DMS114 treated with DMSO at 0.1 percent for 48 hours (cell line): ENCODE results near the gene STK11IP.

Experiments
- DNase-seq: peaks from one replicate; lab custom pipeline; 2025; ENCODE audit not compliant: unreplicated experiment; lab: John Stamatoyannopoulos, UW

STK11IP gene

GRCh38 chr2:219614076-219614860 is 16.6 kb downstream of the STK11IP start:
- no peak for DNase-seq

GRCh38 chr2:219615036-219615435 is 17.4 kb downstream of the STK11IP start:
- DNase-seq, result no peak

- DNase-seq, result no peak
Measured at GRCh38 chr2:219615894-219616293, 18.2 kb downstream of the STK11IP start.

DNA sequence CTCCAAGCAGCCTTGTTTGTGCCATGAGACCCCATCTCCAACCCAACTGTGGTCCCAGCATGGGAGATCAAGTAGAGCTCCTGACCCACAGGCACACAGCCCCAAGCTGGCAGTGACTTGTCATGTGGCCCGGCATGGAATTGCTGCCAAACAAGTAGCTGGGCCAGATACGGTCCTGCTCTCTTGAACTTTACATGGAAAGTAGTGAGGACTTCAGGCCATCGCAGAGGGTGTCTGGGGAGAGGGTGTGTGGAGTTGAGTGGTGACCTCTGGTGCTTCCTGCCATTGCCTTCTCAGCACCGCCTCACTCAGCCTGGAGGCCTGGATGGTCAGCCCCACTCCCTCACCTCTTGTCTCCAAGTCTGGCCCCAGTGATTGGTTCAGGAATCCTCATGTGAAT is 18.9 kb downstream of the STK11IP start:
- no peak for DNase-seq

- no peak for DNase-seq
Measured at GRCh38 chr2:219618733-219619122, 21.1 kb downstream of the STK11IP start.

GRCh38 chr2:219619235-219619634 is 21.6 kb downstream of the STK11IP start:
- DNase-seq, result no peak

GRCh38 chr2:219620546-219620945 is 22.9 kb downstream of the STK11IP start:
- no peak for DNase-seq

DNA sequence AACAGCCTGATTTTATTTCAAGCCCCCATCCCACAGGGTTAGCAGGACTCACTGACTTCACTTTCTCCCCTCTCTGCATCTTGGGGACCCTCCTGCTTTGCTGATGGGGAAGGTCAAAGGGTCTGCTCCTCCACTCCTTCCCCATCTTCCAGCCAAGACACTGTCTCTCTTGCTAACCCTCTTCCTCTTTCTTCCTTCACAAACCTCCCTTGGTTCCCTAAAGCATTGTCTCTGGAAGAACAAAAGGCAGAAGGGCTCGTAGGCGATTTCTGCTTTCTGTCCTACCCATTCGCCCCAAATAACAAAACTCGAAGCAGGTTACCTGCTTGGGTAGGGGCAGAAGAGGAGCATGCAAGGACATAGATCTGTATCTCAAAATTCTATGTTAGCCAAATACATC is 24.3 kb downstream of the STK11IP start:
- DNase-seq, result no peak

- DNase-seq, result no peak
Measured at GRCh38 chr2:219622472-219622871, 24.8 kb downstream of the STK11IP start.

GRCh38 chr2:219624565-219624964 is 26.9 kb downstream of the STK11IP start:
- no peak for DNase-seq

- DNase-seq, result no peak
Measured at GRCh38 chr2:219625179-219625578, 27.5 kb downstream of the STK11IP start.

DNA sequence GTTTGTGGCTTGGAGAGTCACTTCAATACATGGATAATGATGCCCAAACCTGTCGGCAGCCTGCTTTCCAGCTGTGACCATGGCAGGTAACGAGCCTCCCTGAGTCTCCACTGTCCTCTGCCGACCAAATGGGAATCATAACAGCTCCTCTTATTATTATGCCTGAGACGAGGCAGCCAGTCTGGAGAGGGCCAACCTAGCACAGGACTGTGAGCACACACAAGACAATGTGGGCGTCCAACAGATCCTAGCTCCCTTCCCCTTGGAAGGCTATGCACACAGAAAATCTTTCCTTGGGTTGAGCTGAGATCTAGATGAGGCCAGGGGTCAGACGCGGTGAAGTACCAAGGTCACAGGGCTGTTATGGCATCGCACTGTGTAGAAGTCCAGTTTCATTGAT is 28.9 kb downstream of the STK11IP start:
- no peak for DNase-seq

DNA sequence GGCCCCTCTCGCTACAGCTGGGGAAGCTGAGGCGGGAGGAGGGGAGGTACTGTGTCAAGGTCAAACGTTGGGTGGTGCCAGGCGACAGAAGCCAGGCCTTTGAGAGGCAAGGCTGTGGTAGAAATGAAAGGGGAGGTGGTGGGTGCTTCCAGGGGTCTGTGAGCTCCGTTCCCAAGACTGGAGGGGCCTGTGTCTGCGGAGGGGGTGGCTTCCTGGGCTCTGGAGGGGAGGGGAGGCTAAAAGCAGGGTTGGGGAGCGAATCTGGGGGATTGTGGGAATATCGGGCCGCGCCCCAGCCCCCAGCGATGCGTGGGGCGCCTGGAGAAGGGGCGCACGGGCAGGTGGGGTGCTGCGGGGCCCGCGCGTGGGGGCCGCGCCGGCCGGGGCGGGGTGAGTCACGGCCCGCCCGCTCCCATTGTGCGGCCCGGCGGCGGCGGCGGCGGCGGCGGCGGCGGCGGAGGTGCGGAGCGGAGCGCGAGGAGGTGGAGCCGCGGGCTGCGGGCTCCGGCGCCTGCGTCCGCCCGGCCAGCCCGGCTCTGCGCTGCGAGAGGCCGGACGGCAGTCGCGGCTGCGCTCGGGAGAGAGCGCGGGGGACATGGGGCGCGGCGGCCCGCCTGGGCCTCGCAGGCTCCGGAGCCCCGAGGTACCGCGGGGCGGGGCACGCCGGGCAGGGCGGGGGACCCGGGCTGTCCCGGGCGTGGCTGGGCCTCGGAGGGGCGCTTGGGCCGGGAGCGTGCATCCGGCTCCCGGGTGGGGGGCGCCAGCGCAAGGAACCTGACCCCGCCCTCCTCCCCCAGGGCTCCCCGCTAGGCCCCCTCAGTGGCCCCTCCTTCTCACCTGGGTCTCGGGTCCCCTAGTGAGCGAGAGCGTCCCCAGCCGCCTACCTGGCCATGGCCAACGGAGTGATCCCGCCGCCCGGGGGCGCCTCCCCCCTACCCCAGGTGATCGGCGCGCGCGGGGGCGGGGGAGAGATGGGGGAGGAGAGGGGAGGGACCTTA is 29.7 kb downstream of the STK11IP start, which contains the start of gene SLC4A3:
Gene SLC4A3, plus strand, starts transcription at position 528 of the 998 bp plus-strand sequence. Its CDS starts 363 bp downstream, at position 891.
- no peak for DNase-seq

GRCh38 chr2:219628235-219628985 is 30.8 kb downstream of the STK11IP start:
- DNase-seq, result no peak

GRCh38 chr2:219628986-219629901 is 31.6 kb downstream of the STK11IP start:
- no peak for DNase-seq

GRCh38 chr2:219629976-219630695 is 32.5 kb downstream of the STK11IP start:
- DNase-seq, result no peak

DNA sequence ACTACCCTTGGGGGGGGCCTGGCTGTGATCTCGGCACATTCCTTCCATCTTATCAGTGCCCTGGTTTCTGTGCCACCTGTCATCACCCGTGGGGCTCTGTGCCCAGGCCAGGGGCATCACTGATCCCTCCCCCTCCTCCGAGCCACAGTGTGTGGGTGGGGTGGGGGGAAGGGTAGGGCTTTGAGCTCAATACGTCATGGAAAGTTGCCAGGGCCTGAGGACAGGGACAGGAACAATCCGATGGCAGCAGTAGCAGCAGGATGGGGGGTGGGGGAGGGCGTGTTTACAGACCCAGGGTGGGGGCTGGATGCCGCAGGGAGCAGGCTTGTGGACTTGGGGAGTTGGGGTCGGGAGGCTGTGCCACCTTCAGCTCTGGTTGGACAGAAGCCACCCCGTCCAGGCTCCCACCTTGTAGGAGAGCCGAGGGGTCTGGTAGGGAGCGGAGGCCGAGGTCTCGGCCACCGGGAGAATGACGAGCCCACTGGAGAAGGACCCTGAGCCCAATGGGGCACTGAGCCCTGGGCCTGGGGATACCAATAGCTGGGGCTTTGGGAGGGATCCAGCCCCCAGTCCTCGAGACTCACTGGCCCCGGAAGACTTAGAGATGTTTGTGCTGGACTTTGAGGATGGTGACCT is 33.2 kb downstream of the STK11IP start:
- DNase-seq, result no peak

DNA sequence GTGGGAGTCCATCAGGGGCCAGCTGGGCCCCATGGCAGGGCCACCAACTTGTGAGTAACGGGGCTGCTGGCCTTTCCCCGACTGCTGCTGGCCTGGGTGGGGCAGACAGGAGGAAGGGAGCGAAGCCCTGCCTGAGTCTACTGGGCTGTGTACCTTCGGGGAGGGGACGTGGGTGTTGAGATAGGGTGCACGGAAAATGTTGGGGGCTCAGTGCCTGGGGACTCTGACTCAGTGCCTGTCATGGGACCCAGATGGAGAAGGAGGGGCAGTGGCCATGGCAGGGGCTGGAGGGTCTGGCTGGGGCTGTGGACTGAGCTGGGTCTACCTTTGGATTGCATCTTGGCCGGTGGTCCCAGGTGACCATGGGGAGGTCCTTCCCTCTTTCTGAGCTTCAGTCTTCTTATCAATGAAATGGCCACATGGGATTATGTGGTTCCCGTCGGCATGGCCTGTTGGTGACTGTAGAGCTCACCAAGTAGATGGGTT is 33.8 kb downstream of the STK11IP start:
- DNase-seq, result no peak
